ENCODE results near the gene HEPACAM. TPM values are rescaled to one million over a fixed set of nuclear protein-coding genes. Genes with fewer than 3 reads are reported as not detected.

Gene HEPACAM, protein sequence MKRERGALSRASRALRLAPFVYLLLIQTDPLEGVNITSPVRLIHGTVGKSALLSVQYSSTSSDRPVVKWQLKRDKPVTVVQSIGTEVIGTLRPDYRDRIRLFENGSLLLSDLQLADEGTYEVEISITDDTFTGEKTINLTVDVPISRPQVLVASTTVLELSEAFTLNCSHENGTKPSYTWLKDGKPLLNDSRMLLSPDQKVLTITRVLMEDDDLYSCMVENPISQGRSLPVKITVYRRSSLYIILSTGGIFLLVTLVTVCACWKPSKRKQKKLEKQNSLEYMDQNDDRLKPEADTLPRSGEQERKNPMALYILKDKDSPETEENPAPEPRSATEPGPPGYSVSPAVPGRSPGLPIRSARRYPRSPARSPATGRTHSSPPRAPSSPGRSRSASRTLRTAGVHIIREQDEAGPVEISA
- total RNA-seq (2014; rRNA removed; shearing (Covaris generic); ENCODE audit: low replicate concordance), result not detected in 2 replicates

DNA sequence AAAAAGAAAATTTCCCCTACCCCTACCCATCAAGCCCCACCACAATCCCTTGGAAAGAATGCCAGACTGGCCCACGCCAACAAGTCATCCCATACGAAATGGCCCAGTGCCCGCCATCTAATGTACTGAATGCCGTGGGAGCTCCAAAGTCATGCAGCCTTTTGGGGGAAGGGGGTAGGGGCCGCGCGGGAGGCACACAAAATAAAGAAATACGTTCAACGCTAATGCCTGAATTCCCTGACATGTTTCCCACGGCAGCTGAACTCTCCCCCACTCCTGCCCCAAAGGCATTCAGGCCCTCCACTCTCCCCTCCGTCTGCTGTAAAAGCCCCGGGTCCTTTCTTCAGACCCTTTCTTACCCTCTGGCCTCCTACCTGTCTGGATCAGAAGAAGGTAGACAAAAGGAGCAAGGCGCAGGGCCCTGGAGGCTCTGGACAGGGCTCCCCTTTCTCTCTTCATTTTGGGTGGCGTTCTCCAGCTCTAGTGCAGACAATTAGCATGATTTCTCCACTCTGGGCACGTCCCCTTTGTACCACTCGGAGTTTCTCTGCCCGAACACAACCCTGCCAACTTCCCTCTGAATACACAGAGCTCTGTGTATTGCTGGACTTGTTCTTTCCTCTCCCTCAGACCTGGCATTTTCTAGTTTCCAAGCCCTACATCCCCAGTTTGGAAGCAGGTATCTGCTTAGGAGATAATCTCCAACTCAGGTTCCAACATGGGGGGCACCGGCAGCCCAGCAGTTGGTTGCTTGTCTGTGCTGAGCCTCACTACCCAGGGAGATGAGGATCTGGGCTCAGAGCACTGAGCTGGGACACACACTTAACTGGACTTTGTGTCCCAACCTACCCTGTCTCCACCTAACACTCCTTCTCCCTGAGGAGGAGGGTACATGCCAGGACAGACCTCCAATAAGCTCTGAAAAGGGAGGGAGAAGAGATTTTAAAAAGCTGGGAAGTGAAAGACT lies at the start of gene HEPACAM:
Gene HEPACAM (minus strand): TSS at position 500 of the 967 bp plus-strand sequence. CDS start 41 bp downstream, at position 459.
- no peak for DNase-seq
- Histone ChIP-seq H3K36me3 (ENCODE audit: insufficient read depth, low read length) (no peaks in the 10 kb centered on the region), H3K79me2 (ENCODE audit: low read length) (no peaks in the 10 kb centered on the region), H3K4me1 (ENCODE audit: low read length) (no peaks in the 10 kb centered on the region), H3K9ac (ENCODE audit: low read length) (no peak within 1 kb of the TSS), H3K27ac (ENCODE audit: low read length) (no peak within 1 kb of the TSS), H3K4me2 (ENCODE audit: low read depth, low read length, poor library complexity, severe bottlenecking) (no peak within 1 kb of the TSS), H3K9me2 (replicated peaks; ENCODE audit: insufficient read depth, low read length) (no peaks in the 10 kb centered on the region), H3K27me3 (ENCODE audit: low read length) (no peaks in the 10 kb centered on the region), H2AFZ (ENCODE audit: low read length) (no peak within 1 kb of the TSS), H3K4me3 (ENCODE audit: low read length) (no peak within 1 kb of the TSS), H3K9me3 (ENCODE audit: low read length) (no peaks in the 10 kb centered on the region), H4K20me1 (ENCODE audit: insufficient read depth, low read depth, low read length) (no peaks in the 10 kb centered on the region)

DNA sequence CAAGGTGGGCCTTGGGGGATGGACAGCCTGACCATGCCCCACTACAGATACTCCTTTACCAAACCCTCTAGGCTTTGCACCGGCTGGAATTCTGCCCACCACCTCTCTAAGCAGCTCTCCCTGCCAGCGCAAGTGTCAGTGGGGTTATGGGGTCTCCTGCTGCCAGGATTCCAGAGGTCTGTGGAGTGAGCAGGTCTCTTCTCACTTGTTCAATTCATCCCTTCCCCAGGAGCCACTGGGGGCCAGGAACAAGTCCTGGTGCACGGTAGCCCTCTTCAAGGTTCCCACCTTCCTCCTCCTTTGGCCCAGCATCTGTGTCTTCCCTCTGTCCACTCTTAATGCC lies 48.6 kb upstream of the HEPACAM start:
- no peak overlapping the region for H3K4me3 ChIP-seq (ENCODE audit: low read length)
- H3K79me2 ChIP-seq (ENCODE audit: low read length), result no peaks in the 10 kb centered on the region
- DNase-seq, result no peak
- H3K4me2 ChIP-seq (ENCODE audit: low read depth, low read length, poor library complexity, severe bottlenecking), result no peak overlapping the region
- H3K9me3 ChIP-seq (ENCODE audit: low read length), result no peaks in the 10 kb centered on the region
- H3K36me3 ChIP-seq (ENCODE audit: insufficient read depth, low read length), result no peaks in the 10 kb centered on the region
- H3K9me2 ChIP-seq (replicated peaks; ENCODE audit: insufficient read depth, low read length), result no peaks in the 10 kb centered on the region
- H2AFZ ChIP-seq (ENCODE audit: low read length), result no peak overlapping the region
- H3K4me1 ChIP-seq (ENCODE audit: low read length), result no peaks in the 10 kb centered on the region
- no peaks in the 10 kb centered on the region for H3K27me3 ChIP-seq (ENCODE audit: low read length)
- H3K27ac ChIP-seq (ENCODE audit: low read length), result no peak overlapping the region
- no peak overlapping the region for H3K9ac ChIP-seq (ENCODE audit: low read length)
- no peaks in the 10 kb centered on the region for H4K20me1 ChIP-seq (ENCODE audit: insufficient read depth, low read depth, low read length)

DNA sequence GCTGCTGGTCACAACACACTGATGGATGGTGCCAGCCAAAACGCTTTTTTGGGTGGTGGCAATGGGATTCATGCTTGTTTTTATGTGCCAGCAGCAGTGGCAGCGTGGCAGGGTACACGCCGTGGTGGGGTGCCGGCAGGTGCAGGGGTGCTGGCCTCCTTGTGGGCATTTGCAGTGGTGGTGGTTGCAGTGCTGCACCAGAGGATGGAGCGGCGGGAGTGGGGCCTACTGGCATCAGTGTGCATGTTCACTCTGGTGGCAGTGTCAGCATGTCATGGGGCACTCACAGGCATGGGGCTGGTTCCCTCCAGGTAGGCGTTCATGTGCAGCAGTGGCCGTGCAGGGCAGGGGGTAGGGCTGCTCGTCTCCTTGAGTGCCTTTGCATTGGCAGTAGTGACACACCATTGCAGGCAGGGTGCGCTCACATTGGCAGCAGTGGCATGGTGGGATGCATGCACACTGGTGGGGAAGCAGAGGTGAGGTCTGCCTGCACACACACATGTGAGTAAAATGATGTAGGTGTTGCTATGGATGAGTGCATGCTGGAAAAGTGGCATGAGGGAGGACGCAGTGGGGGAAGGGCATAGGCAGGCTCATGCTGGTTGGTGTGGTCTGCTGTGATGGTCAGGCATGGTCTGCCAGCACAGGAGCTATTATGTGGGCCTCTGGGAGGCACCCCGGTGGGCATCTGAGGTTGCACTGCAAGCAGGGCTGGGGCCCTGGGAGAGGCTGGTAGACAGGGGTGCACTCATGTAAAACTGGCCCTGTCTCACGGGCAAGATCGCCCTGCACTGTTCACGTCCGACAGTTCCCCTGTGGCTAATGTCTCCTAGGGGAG lies 48.0 kb upstream of the HEPACAM start:
- H3K4me1 ChIP-seq (ENCODE audit: low read length), result no peaks in the 10 kb centered on the region
- DNase-seq, result no peak
- H3K9me3 ChIP-seq (ENCODE audit: low read length), result no peaks in the 10 kb centered on the region
- H3K79me2 ChIP-seq (ENCODE audit: low read length), result no peaks in the 10 kb centered on the region
- H4K20me1 ChIP-seq (ENCODE audit: insufficient read depth, low read depth, low read length), result no peaks in the 10 kb centered on the region
- no peak overlapping the region for H2AFZ ChIP-seq (ENCODE audit: low read length)
- H3K9ac ChIP-seq (ENCODE audit: low read length), result no peak overlapping the region
- no peak overlapping the region for H3K4me2 ChIP-seq (ENCODE audit: low read depth, low read length, poor library complexity, severe bottlenecking)
- no peak overlapping the region for H3K4me3 ChIP-seq (ENCODE audit: low read length)
- H3K9me2 ChIP-seq (replicated peaks; ENCODE audit: insufficient read depth, low read length), result no peaks in the 10 kb centered on the region
- H3K27me3 ChIP-seq (ENCODE audit: low read length), result no peaks in the 10 kb centered on the region
- H3K36me3 ChIP-seq (ENCODE audit: insufficient read depth, low read length), result no peaks in the 10 kb centered on the region
- H3K27ac ChIP-seq (ENCODE audit: low read length), result no peak overlapping the region

DNA sequence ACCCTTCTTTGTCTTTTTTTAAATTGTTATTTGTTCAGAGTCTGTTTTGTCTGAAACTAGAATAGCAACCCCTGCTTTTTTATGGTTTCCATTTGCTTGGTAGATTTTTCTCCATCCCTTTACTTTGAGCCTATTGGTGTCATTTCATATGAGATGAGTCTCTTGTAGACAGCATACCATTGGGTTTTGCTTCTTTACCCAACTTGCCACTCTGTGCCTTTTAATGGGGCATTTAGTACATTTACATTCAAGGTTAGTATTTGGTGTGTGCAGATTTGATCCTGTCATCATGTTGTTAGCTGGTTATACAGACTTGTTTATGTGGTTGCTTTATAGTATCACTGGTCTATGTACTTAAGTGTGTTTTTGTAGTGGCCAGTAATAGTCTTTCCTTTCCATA lies 46.2 kb upstream of the HEPACAM start:
- no peak overlapping the region for H3K4me3 ChIP-seq (ENCODE audit: low read length)
- H3K4me2 ChIP-seq (ENCODE audit: low read depth, low read length, poor library complexity, severe bottlenecking), result no peak overlapping the region
- no peaks in the 10 kb centered on the region for H3K9me3 ChIP-seq (ENCODE audit: low read length)
- no peaks in the 10 kb centered on the region for H3K27me3 ChIP-seq (ENCODE audit: low read length)
- H3K9ac ChIP-seq (ENCODE audit: low read length), result no peak overlapping the region
- H2AFZ ChIP-seq (ENCODE audit: low read length), result no peak overlapping the region
- H3K4me1 ChIP-seq (ENCODE audit: low read length), result no peaks in the 10 kb centered on the region
- no peaks in the 10 kb centered on the region for H3K79me2 ChIP-seq (ENCODE audit: low read length)
- no peak overlapping the region for H3K27ac ChIP-seq (ENCODE audit: low read length)
- H3K9me2 ChIP-seq (replicated peaks; ENCODE audit: insufficient read depth, low read length), result no peaks in the 10 kb centered on the region
- no peaks in the 10 kb centered on the region for H3K36me3 ChIP-seq (ENCODE audit: insufficient read depth, low read length)
- H4K20me1 ChIP-seq (ENCODE audit: insufficient read depth, low read depth, low read length), result no peaks in the 10 kb centered on the region
- DNase-seq, result no peak

DNA sequence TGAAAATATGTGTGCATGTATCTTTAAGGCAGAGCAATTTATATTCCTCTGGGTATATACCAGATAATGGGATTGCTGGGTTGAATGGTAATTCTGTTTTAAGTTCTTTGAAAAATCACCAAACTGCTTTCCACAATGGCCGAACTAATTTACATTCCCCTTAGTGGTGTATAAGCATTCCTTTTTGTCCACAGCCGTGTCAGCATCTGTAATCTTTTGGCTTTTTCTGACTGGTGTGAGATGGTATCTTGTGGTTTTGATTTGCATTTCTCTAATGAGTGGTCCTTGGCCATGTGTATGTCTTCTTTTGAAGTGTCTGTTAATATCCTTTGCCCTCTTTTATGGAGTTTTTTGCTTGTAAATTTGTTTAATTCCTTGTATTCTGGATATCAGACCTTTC lies 42.5 kb upstream of the HEPACAM start:
- no peaks in the 10 kb centered on the region for H3K27me3 ChIP-seq (ENCODE audit: low read length)
- DNase-seq, result peak; percentile 38
- no peaks in the 10 kb centered on the region for H3K36me3 ChIP-seq (ENCODE audit: insufficient read depth, low read length)
- H3K4me2 ChIP-seq (ENCODE audit: low read depth, low read length, poor library complexity, severe bottlenecking), result no peak overlapping the region
- no peak overlapping the region for H3K9ac ChIP-seq (ENCODE audit: low read length)
- H3K4me1 ChIP-seq (ENCODE audit: low read length), result no peaks in the 10 kb centered on the region
- no peak overlapping the region for H2AFZ ChIP-seq (ENCODE audit: low read length)
- no peaks in the 10 kb centered on the region for H4K20me1 ChIP-seq (ENCODE audit: insufficient read depth, low read depth, low read length)
- H3K27ac ChIP-seq (ENCODE audit: low read length), result no peak overlapping the region
- H3K9me2 ChIP-seq (replicated peaks; ENCODE audit: insufficient read depth, low read length), result no peaks in the 10 kb centered on the region
- no peaks in the 10 kb centered on the region for H3K9me3 ChIP-seq (ENCODE audit: low read length)
- no peak overlapping the region for H3K4me3 ChIP-seq (ENCODE audit: low read length)
- no peaks in the 10 kb centered on the region for H3K79me2 ChIP-seq (ENCODE audit: low read length)

DNA sequence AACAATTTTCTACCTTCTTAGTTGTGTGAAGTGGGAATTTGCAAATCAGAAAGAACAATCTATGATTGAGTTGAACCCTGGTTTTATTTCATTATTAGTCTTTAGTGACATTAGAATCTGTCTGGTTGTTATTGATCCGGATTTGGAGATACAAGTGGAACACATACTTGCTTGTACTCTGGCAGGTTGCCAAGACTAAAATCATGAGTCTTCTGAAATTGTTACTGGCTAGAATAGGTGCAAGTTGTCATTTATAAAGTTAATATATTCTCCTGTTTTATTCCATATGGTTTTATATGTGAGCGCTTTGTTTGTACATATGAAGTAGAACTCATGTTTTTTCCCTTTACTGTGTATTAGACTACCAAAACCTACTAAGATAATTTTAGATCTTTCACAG lies 41.2 kb upstream of the HEPACAM start:
- no peak overlapping the region for H3K9ac ChIP-seq (ENCODE audit: low read length)
- H3K4me3 ChIP-seq (ENCODE audit: low read length), result no peak overlapping the region
- no peak overlapping the region for H3K4me2 ChIP-seq (ENCODE audit: low read depth, low read length, poor library complexity, severe bottlenecking)
- no peaks in the 10 kb centered on the region for H3K4me1 ChIP-seq (ENCODE audit: low read length)
- H3K27ac ChIP-seq (ENCODE audit: low read length), result no peak overlapping the region
- H4K20me1 ChIP-seq (ENCODE audit: insufficient read depth, low read depth, low read length), result no peaks in the 10 kb centered on the region
- no peaks in the 10 kb centered on the region for H3K79me2 ChIP-seq (ENCODE audit: low read length)
- no peaks in the 10 kb centered on the region for H3K9me2 ChIP-seq (replicated peaks; ENCODE audit: insufficient read depth, low read length)
- no peak overlapping the region for H2AFZ ChIP-seq (ENCODE audit: low read length)
- H3K27me3 ChIP-seq (ENCODE audit: low read length), result no peaks in the 10 kb centered on the region
- no peaks in the 10 kb centered on the region for H3K36me3 ChIP-seq (ENCODE audit: insufficient read depth, low read length)
- DNase-seq, result no peak
- no peaks in the 10 kb centered on the region for H3K9me3 ChIP-seq (ENCODE audit: low read length)

DNA sequence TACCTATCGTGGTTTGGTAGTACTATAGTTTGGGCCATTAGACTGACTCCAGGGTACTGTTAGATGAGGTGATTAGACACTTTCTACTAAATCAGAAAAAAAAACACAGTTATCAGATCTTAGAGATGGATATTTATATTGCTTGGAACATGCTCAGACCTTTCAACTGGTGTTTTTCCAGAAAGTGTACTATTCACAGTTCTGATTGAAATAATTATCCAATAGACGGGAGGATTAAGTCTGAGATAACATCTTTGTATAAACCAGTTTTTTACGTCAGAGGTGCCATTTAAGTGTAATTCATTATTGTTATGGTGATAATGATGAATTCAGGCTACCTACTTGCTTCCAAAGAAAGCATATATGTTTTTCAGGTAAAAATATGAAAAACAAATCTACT lies 40.7 kb upstream of the HEPACAM start:
- H3K4me1 ChIP-seq (ENCODE audit: low read length), result no peaks in the 10 kb centered on the region
- no peaks in the 10 kb centered on the region for H4K20me1 ChIP-seq (ENCODE audit: insufficient read depth, low read depth, low read length)
- DNase-seq, result no peak

More for the DNA sequence above, 40.7 kb upstream of the HEPACAM start:
- Histone ChIP-seq H3K27me3 (ENCODE audit: low read length) (no peaks in the 10 kb centered on the region), H3K9ac (ENCODE audit: low read length) (no peak overlapping the region), H3K9me3 (ENCODE audit: low read length) (no peaks in the 10 kb centered on the region), H3K4me2 (ENCODE audit: low read depth, low read length, poor library complexity, severe bottlenecking) (no peak overlapping the region), H3K4me3 (ENCODE audit: low read length) (no peak overlapping the region), H3K36me3 (ENCODE audit: insufficient read depth, low read length) (no peaks in the 10 kb centered on the region), H3K27ac (ENCODE audit: low read length) (no peak overlapping the region), H3K9me2 (replicated peaks; ENCODE audit: insufficient read depth, low read length) (no peaks in the 10 kb centered on the region), H2AFZ (ENCODE audit: low read length) (no peak overlapping the region), H3K79me2 (ENCODE audit: low read length) (no peaks in the 10 kb centered on the region)
